Measurements from ENCODE around the gene KCNQ1.

- TF ChIP-seq, protein P1, sequence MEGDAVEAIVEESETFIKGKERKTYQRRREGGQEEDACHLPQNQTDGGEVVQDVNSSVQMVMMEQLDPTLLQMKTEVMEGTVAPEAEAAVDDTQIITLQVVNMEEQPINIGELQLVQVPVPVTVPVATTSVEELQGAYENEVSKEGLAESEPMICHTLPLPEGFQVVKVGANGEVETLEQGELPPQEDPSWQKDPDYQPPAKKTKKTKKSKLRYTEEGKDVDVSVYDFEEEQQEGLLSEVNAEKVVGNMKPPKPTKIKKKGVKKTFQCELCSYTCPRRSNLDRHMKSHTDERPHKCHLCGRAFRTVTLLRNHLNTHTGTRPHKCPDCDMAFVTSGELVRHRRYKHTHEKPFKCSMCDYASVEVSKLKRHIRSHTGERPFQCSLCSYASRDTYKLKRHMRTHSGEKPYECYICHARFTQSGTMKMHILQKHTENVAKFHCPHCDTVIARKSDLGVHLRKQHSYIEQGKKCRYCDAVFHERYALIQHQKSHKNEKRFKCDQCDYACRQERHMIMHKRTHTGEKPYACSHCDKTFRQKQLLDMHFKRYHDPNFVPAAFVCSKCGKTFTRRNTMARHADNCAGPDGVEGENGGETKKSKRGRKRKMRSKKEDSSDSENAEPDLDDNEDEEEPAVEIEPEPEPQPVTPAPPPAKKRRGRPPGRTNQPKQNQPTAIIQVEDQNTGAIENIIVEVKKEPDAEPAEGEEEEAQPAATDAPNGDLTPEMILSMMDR (IDR thresholded peaks at IDR 0.05; ENCODE audit: extremely low read depth in 1 of 2, insufficient read depth in 1 of 2, low read depth in 1 of 2, low read length in 2 of 2), result no peak
- TF ChIP-seq POLR2A (IDR thresholded peaks at IDR 0.05; ENCODE audit: low read depth, low read length), result no peak
- TF ChIP-seq EZH2 (IDR thresholded peaks at IDR 0.05; ENCODE audit: borderline replicate concordance, low read depth, low read length, severe bottlenecking), result no peak
- TF ChIP-seq POLR2AphosphoS5 (IDR thresholded peaks at IDR 0.05; ENCODE audit: insufficient read depth, low read depth, low read length), result no peak
- TF ChIP-seq FOS (IDR thresholded peaks at IDR 0.05; ENCODE audit: borderline replicate concordance, insufficient read depth, low read length), result no peak
- TF ChIP-seq, protein P2, sequence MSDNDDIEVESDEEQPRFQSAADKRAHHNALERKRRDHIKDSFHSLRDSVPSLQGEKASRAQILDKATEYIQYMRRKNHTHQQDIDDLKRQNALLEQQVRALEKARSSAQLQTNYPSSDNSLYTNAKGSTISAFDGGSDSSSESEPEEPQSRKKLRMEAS (IDR thresholded peaks at IDR 0.05; ENCODE audit: insufficient read depth, insufficient read length), result no peak
- TF ChIP-seq MYC (IDR thresholded peaks at IDR 0.05; ENCODE audit: low read depth, low read length), result no peak
- no peak for TF ChIP-seq JUN (IDR thresholded peaks at IDR 0.05; ENCODE audit: borderline replicate concordance, insufficient read depth, insufficient read length, low read depth)
- TF ChIP-seq GATA2 (IDR thresholded peaks at IDR 0.05; ENCODE audit: insufficient read depth, insufficient read length, low read depth, low read length), result no peak
These were observed 264.6 kb downstream of the KCNQ1 start for GRCh38 chr11:2709429-2709828.
